ENCODE measurements around the gene CDC42SE2.

Gene CDC42SE2

DNA sequence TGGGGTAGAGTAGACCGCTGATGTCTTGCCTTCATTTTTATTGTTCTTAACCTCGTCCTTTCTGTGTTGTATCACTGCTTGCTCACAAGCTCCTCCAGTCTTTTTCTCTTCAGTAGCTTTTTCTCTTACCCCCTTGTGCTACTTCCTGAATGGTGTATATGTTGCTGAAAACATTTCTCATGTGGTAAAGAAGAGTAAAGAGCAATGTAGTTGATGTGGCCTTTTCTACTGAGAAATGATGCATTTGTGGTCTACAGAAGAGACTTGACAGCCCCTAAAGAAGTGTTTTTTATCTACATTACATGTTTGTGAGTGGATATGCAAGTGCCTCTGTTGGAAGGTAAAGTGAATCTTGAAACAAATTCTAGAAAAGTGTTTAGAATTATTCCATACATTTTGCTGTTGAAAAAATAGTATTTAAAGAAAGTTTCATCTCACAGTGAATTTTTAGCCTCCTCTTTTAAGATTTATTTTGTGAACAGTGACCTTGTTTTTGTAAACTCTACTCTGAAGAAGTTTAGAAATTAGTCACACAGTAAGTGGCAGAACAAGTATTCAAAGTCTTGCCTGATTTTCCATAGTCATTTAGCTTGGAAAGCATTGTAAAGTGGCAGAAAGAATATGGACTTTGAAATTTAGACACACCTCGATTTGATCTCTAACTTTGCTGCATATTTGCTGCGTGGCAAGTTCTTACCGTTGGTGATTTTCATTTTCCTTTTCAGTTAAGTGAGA is 17.4 kb downstream of the CDC42SE2 start:
- no peak for DNase-seq (ENCODE audit: low read depth)
- no peak overlapping the region for H3K4me3 ChIP-seq (ENCODE audit: control insufficient read depth, low read depth, low read length)
- TF ChIP-seq, protein P1, sequence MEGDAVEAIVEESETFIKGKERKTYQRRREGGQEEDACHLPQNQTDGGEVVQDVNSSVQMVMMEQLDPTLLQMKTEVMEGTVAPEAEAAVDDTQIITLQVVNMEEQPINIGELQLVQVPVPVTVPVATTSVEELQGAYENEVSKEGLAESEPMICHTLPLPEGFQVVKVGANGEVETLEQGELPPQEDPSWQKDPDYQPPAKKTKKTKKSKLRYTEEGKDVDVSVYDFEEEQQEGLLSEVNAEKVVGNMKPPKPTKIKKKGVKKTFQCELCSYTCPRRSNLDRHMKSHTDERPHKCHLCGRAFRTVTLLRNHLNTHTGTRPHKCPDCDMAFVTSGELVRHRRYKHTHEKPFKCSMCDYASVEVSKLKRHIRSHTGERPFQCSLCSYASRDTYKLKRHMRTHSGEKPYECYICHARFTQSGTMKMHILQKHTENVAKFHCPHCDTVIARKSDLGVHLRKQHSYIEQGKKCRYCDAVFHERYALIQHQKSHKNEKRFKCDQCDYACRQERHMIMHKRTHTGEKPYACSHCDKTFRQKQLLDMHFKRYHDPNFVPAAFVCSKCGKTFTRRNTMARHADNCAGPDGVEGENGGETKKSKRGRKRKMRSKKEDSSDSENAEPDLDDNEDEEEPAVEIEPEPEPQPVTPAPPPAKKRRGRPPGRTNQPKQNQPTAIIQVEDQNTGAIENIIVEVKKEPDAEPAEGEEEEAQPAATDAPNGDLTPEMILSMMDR (IDR thresholded peaks at IDR 0.05; ENCODE audit: control insufficient read depth, insufficient read depth, low read depth, low read length, missing control alignments), result no peak

DNA sequence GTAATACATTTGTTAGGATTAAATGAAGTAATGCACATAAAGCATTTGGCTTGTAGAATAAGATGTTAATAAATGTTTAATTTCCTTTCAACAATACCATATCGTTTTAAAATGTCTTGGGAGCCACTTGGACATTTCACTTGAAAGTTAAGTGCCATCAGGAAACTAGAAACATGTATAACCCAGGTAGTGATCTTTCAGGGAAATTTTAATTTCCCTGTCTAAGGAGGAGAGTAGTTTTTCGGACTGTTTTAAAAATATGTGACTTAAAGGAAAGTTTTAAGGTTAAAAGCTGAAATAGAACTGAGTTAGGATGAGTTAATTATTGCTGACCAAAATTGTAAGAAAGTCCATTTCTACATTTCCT is 18.0 kb downstream of the CDC42SE2 start:
- DNase-seq (ENCODE audit: low read depth), result no peak
- H3K4me3 ChIP-seq (ENCODE audit: control insufficient read depth, low read depth, low read length), result no peak overlapping the region
- TF ChIP-seq, protein P1 (IDR thresholded peaks at IDR 0.05; ENCODE audit: control insufficient read depth, insufficient read depth, low read depth, low read length, missing control alignments), result no peak

DNA sequence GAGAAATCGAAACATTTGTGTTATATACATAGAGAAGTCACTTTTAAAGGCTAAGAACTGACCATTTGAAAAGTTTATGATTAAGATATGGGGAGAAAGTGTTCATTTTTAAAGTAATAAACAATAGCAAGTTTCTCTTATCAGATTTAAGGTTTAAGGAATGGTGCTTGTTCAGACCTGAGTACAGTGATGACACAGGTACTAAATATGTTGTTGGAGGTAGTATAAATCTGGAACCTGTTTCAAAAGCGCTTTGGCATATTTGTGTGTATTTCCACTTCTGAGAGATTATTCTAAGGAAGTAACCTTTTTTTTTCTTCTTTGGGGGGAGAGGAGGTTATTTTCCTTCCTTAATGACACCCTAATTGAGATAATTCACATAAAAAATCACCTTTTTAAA is 18.4 kb downstream of the CDC42SE2 start:
- TF ChIP-seq, protein P1 (IDR thresholded peaks at IDR 0.05; ENCODE audit: control insufficient read depth, insufficient read depth, low read depth, low read length, missing control alignments), result no peak
- H3K4me3 ChIP-seq (ENCODE audit: control insufficient read depth, low read depth, low read length), result no peak overlapping the region
- DNase-seq (ENCODE audit: low read depth), result no peak

DNA sequence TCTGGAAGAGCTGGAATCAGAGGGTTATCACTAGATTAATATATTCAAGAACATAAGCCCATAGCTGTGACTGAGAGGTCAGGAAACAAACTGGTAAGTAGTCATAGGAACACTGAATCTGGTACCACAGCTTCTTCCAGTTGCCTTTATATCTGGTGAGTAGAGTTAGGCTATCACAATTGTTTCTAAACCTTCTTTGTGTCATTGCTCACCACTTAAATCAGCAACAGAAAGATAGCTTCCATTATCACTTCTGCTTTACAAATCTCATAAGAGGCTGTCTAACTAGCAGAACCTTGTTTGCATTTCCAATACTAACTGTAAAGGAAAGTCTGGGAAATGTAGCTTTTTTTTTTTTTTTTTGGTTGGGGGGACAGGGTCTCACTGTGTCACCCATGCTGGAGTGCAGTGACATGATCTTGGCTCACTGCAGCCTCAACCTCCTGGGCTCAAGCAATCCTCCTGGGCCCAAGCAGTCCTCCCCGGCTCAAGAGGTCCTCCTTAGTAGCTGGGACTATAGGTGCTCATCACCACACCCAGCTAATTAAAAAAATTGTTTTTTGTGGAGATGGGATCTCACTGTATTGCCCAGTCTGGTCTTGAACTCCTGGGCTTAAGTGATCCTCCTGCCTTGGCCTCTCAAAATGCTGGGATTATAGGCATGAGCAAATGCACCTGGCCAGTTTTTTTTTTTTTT is 22.0 kb downstream of the CDC42SE2 start:
- no peak for DNase-seq (ENCODE audit: low read depth)
- no peak overlapping the region for H3K4me3 ChIP-seq (ENCODE audit: control insufficient read depth, low read depth, low read length)
- TF ChIP-seq, protein P1 (IDR thresholded peaks at IDR 0.05; ENCODE audit: control insufficient read depth, insufficient read depth, low read depth, low read length, missing control alignments), result no peak

DNA sequence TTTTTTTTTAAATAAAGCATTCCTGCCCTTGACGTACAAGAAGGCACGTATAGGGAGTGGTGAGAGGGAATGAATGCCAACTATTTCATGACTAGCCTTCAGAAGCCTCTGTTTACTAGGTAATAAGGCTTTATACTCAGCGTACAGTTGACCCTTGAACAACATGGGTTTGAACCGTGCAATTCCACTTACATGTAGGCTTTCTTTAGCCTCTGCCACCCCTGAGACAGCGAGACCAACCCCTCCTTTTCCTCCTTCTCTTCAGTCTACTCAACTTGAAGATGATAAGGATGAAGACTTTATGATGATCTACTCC is 22.5 kb downstream of the CDC42SE2 start:
- TF ChIP-seq, protein P1 (IDR thresholded peaks at IDR 0.05; ENCODE audit: control insufficient read depth, insufficient read depth, low read depth, low read length, missing control alignments), result no peak
- DNase-seq (ENCODE audit: low read depth), result no peak
- H3K4me3 ChIP-seq (ENCODE audit: control insufficient read depth, low read depth, low read length), result no peak overlapping the region

DNA sequence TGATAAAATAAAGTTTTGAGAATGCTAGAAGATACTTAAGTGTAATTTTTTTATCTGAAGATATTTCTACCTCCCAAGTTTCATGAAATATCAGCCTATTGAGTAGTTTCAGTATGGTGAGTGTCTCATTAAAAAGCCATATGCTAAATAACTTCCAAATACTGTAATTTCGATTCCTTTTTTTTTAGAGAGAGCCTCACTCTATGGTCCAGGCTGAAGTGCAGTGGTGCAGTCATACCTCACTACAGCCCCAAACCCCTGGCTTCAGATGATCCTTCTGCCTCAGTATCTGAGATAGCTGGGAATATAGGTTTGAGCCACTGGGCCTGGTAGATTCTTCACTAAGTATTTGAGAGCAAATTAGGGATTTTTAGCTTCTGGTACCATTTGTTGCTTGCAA is 24.5 kb downstream of the CDC42SE2 start:
- H3K4me3 ChIP-seq (ENCODE audit: control insufficient read depth, low read depth, low read length), result no peak overlapping the region

More for the DNA sequence above, 24.5 kb downstream of the CDC42SE2 start:
- no peak for DNase-seq (ENCODE audit: low read depth)
- TF ChIP-seq, protein P1 (IDR thresholded peaks at IDR 0.05; ENCODE audit: control insufficient read depth, insufficient read depth, low read depth, low read length, missing control alignments), result no peak

Measured in AG09309 (cell line).